Renal cortical epithelial cell (primary cell): ENCODE results near the gene MAT1A. TPM values are rescaled to one million over a fixed set of nuclear protein-coding genes. Genes with fewer than 3 reads are reported as not detected.
"Not testable (repeated sequence)": the region's sequence is repeated elsewhere in the genome, so short reads cannot be mapped to it uniquely, and the experiment has no call there.

Experiments
- DNase-seq: peaks from one replicate; pipeline ENCODE4 v3.0.0-alpha.2; 2011; ENCODE audit warnings: low read depth
- total RNA-seq: library from RNA; depleted of rRNA; stranded (reverse); fragments of >200 nt; gene quantifications from 2 replicates; pipeline ENCODE4 v1.2.3, GENCODE V29; 2014

MAT1A gene
- 0.15 TPM in 1 of 2 replicates, not detected in the other for total RNA-seq

DNA sequence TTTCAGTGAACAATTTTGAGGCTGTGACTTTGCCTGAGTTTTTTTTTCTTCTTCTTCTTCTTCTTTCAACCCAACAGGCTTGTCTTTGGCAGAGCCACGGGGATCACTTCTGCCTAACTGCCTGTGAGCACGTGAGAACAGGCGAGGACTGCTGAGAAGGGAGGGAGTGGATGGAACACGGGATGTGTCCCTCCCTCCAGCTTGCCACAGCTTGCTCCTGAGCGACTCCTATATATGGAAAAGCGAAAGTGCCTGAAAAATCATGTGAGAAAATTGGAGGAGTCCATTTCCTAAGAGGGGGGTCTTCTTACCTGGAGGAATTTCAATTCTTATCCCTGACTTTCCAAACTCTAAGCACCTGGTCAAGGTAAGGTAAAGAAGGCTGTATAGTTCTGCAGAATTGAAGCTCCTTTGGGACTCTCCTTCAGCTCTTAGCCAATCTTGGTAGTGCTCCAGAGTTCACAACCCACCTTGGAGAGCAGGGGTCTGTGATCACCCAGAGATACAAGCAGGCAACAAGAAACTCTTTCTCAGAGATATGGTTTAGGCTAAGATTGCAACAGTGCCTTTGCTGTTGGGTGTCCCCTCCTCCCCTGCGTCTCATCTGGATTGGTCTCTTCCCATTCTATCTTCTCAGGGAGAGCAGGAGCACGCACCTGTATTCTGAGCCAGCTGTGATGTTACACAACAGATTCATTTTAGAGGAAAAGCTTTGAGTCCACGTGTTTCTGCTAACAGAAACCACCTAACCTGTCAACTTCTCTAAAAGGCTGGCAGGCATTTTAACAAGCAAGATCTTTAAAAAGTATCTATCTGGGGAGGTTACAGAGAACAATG, at the start of gene MAT1A:
Gene MAT1A, minus strand, starts transcription at position 208 of the 837 bp plus-strand sequence. CDS start 235 bp downstream, outside the sequence.
- peak; percentile 32 for DNase-seq

GRCh38 chr10:80333983-80334382, 44.5 kb upstream of the MAT1A start:
- no peak for DNase-seq

GRCh38 chr10:80324891-80325364, 35.5 kb upstream of the MAT1A start:
- DNase-seq, result no peak

GRCh38 chr10:80324086-80324485, 34.6 kb upstream of the MAT1A start:
- peak; percentile 23 for DNase-seq

DNA sequence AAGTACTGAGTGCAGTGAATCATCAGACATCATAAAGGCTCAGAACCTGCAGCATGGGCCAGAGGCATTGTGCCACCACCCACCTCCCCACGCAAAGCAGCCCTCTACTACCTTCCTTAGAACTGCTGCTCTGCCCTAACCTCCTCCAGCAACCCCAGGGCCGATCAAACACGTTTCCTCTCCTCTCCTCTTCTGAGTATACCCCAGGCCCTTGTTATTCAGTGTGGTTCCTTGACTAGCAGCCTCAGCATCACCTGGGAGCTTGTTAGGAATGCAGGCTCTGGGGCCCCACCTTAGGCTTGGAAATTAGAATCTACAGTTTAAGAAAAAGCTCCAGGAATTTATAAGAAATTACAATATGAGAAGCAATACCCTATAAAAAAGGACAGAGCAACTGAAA, 33.9 kb upstream of the MAT1A start:
- no peak for DNase-seq

DNA sequence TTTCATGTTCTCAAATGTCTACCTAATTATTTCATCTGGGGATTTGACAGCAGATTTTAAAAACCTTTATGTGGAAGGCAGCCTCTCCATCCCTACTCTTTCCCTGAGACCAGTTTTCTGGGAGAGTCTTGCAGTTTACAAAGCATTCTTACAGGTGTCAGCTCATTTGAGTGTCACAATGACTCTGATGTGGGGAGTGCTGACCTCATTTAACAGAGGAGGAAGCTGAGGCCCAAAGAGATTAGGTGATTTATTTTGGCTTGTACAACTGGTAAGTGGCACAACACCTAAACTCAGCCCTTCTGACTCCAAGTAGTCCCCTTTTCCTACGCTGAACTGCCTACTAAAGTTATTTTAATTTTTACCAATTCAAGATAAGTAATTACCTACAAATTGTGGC, 33.3 kb upstream of the MAT1A start:
- DNase-seq, result no peak

- DNase-seq, result peak; percentile 17
Measured at GRCh38 chr10:80322158-80322557, 32.7 kb upstream of the MAT1A start.

DNA sequence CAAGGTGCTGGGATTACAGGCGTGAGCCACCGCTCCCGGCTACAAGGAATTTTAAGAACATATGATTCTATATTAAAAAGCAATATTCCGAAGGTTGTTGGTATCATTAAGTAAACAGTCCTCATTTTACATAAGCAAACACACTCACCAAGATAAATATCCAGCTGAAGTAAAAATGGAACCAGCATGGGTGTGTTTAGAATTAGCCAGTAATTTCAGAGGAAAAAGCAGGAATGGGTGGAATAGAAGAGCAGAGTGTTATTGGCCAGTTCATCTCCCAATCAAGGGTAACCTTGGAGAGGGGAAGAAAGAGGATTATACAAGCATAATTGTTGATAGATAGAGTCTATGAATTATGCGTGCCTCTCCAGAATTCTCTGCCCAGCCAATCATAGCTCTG, 31.7 kb upstream of the MAT1A start:
- DNase-seq, result no peak

GRCh38 chr10:80320377-80320776, 30.9 kb upstream of the MAT1A start:
- DNase-seq, result no peak

- DNase-seq, result no peak
Measured at GRCh38 chr10:80319725-80320290, 30.4 kb upstream of the MAT1A start.

DNA sequence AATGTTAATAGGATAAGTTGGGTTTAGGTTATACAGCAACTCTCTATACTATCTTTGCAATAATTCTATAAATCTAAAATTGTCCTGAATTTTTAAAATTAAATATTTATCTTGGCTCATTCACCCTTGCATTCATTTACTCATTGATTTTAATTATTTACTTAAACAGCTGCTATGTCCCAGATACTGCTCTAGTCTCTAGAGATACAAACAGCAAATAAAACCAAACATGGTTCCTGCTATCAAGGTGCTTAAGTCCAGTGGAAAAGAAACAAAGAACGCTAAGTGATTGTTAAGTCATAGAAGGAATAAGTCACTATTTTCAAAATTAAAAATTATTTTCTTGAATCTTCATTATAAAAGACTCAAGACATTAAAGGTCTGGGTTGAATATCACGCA, 29.9 kb upstream of the MAT1A start:
- DNase-seq, result no peak

GRCh38 chr10:80318742-80319141, 29.3 kb upstream of the MAT1A start:
- no peak for DNase-seq

DNA sequence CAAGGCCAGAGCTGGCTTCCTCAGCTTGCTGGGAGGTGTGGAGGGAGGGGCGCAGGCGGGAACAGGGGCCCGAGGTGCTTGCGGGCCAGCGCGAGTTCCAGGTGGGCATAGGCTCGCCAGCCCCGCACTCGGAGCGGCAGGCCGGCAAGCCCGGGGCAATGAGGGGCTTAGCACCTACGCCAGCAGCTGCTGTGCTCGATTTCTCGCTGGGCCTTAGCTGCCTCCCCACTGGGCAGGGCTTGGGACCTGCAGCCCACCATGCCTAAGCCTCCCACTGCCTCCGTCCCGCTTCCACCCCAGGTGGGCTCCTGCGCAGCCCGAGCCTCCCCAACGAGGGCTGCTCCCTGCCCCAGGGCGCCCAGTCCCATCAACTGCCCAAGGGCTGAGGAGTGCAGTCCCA, 25.9 kb upstream of the MAT1A start:
- DNase-seq, result no peak

- DNase-seq, result no peak
Measured at GRCh38 chr10:80313523-80313922, 24.1 kb upstream of the MAT1A start.

- DNase-seq, result not testable (repeated sequence)
Measured at GRCh38 chr10:80305989-80306388, 16.5 kb upstream of the MAT1A start.

DNA sequence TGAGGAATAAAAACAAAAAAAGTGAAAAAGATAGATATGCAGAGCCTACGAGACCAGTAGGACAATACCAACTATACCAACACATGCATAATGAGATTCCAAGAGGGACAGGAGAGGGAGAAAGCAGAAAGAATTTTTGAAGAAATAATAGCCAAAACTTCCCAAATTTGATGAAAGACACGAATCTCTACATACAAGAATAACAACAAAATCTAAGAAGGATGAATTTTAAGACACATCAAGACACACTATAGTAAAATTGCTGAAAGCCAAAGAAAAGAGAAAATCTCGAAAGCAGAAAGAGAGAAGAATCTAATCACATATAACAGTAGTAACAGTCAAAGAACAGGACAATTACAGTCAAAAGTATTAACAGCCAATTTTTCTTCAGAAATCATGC, 7.5 kb upstream of the MAT1A start:
- no peak for DNase-seq

GRCh38 chr10:80292607-80293239, 3.3 kb upstream of the MAT1A start:
- DNase-seq, result no peak

DNA sequence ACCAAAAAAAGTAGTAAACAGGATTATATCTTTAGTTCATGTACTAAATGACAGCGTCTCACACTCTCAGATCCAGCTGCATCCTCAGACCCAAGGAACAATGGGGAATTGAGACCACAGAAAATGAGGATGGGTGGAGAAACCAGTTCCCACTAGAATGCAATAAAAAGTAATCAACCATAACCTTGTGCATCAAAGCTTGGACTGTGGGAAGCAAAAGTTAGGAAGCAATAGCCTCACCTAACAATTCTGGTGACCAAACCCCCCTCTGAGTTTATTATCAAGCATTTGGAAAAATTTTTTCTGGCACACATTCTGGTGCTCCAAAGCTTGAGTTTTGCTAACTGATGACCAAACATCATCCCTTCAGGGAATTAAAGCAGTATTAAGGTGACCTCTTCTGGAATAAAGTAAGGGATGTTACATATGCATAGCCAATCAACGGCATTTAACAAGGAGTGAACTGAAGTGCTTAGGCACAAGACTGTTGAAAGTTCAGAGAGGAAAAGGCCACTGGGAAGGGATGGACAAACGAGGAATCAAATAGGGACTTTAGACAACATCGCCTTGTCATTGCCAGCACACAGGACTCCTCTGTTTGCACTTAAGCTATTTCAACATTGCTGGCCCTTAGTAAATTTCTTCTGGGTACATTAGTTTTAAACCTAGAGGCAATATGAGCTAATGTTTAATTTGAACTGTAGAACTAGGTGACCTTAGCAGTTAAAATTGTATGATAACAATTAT, 1.2 kb upstream of the MAT1A start:
- peak; percentile 81 for DNase-seq

- no peak for DNase-seq
Measured at GRCh38 chr10:80288849-80289248, 609 bp downstream of the MAT1A start.

- DNase-seq, result no peak
Measured at GRCh38 chr10:80284522-80284921, 4.9 kb downstream of the MAT1A start.

- DNase-seq, result no peak
Measured at GRCh38 chr10:80283536-80284199, 5.8 kb downstream of the MAT1A start.

GRCh38 chr10:80283119-80283518, 6.3 kb downstream of the MAT1A start:
- no peak for DNase-seq
